PC-3 (cell line): ENCODE data around the gene TATDN3. TPM values are rescaled to one million over a fixed set of nuclear protein-coding genes. Genes with fewer than 3 reads are reported as not detected.

Experiments
- ATAC-seq: fragments of 200-7000 bp; cut with Tn5 transposase; 2 replicates; pipeline ENCODE4 v1.9.1; 2020; ENCODE audit warnings: mild to moderate bottlenecking, moderate library complexity
- BruUV-seq: library from RNA; stranded (reverse); fragments of 400-500 nt; replicated peaks from 2 replicates; lab custom pipeline; 2021; lab: Mats Ljungman, UMichigan
- CTCF ChIA-PET: fragments of 300-600 bp; sonication (Branson Sonifier 250); formaldehyde crosslinking; loops from one replicate; lab custom pipeline; 2022; ENCODE audit warnings: antibody characterized with exemption; lab: Charles Lee
- POLR2A ChIA-PET: fragments of 300-600 bp; sonication (Branson Sonifier 250); formaldehyde crosslinking; loops from one replicate; lab custom pipeline; 2022; ENCODE audit warnings: antibody characterized with exemption; ENCODE audit not compliant: unreplicated experiment; lab: Charles Lee
- DNase-seq: peaks from one replicate; pipeline ENCODE4 v3.0.0-alpha.2; 2015
- H2AFZ ChIP-seq: fragments of 300-600 bp; sonication (generic); 2 replicates; pipeline ENCODE4 v1.6.0; 2016; ENCODE audit warnings: antibody characterized with exemption, low read length
- H3F3A ChIP-seq: fragments of 300-600 bp; sonication (generic); one replicate; pipeline ENCODE4 v1.6.0; 2017; ENCODE audit warnings: antibody characterized with exemption, low read length, control low read depth, mild to moderate bottlenecking; ENCODE audit not compliant: unreplicated experiment
- H3K27ac ChIP-seq: fragments of 300-600 bp; sonication (generic); 2 replicates; pipeline ENCODE4 v1.5.1; 2016; ENCODE audit warnings: mild to moderate bottlenecking, low read length
- H3K27me3 ChIP-seq: fragments of 300-600 bp; sonication (generic); 2 replicates; pipeline ENCODE4 v1.6.1; 2016; ENCODE audit warnings: low read length, mixed read lengths
- H3K36me3 ChIP-seq: fragments of 300-600 bp; sonication (generic); 2 replicates; pipeline ENCODE4 v1.6.1; 2016; ENCODE audit warnings: low read depth, mixed run types, low read length, mixed read lengths
- H3K4me1 ChIP-seq: fragments of 300-600 bp; sonication (generic); 2 replicates; pipeline ENCODE4 v1.5.1; 2016; ENCODE audit warnings: low read length; ENCODE audit not compliant: insufficient read depth
- H3K4me2 ChIP-seq: fragments of 300-600 bp; sonication (generic); 2 replicates; pipeline ENCODE4 v1.6.0; 2016; ENCODE audit warnings: low read length
- H3K4me3 ChIP-seq: fragments of 300-600 bp; sonication (generic); 2 replicates; pipeline ENCODE4 v1.5.1; 2016; ENCODE audit warnings: mild to moderate bottlenecking, low read length, mixed read lengths
- H3K79me2 ChIP-seq: fragments of 300-600 bp; sonication (generic); 2 replicates; pipeline ENCODE4 v1.6.1; 2017; ENCODE audit warnings: low read length, mixed read lengths
- H3K9ac ChIP-seq: fragments of 300-600 bp; sonication (generic); 2 replicates; pipeline ENCODE4 v1.6.0; 2016; ENCODE audit warnings: mild to moderate bottlenecking, low read length
- H3K9me2 ChIP-seq: fragments of 300-600 bp; sonication (generic); replicated peaks from 2 replicates; pipeline ENCODE4 v1.6.1; 2016; ENCODE audit warnings: mixed run types, low read length, mixed read lengths
- H3K9me3 ChIP-seq: fragments of 300-600 bp; sonication (generic); 2 replicates; pipeline ENCODE4 v1.6.1; 2016; ENCODE audit warnings: low read length, mixed read lengths
- H4K20me1 ChIP-seq: fragments of 300-600 bp; sonication (generic); 2 replicates; pipeline ENCODE4 v1.6.1; 2016; ENCODE audit warnings: low read length, mixed read lengths
- EZH2 ChIP-seq: fragments of 300-600 bp; sonication (generic); IDR thresholded peaks from one replicate; pipeline ENCODE4 v1.6.1; 2017; ENCODE audit warnings: antibody characterized with exemption, mild to moderate bottlenecking, low read length; ENCODE audit not compliant: unreplicated experiment
- EZH2phosphoT487 ChIP-seq: fragments of 300-600 bp; sonication (generic); IDR thresholded peaks from 2 replicates; pipeline ENCODE4 v1.6.1; 2018; ENCODE audit warnings: mild to moderate bottlenecking, antibody characterized with exemption, low read length, borderline replicate concordance
- intact Hi-C: fragments of 100-400 bp; cut with micrococcal nuclease; formaldehyde crosslinking; loops from 2 replicates; pipeline ENCODE4 v1.9.0; 2023
- total RNA-seq: library from RNA; depleted of rRNA; stranded (reverse); fragments of >200 nt; gene quantifications from 2 replicates; pipeline ENCODE4 v1.2.3, GENCODE V29; 2014
- TF ChIP-seq, protein P1 (sequence below): fragments of 300-600 bp; sonication (generic); conservative IDR thresholded peaks from 2 replicates; pipeline ENCODE4 v1.5.1; 2017; ENCODE audit warnings: antibody characterized with exemption, low read depth, mild to moderate bottlenecking, low read length

Gene TATDN3
- total RNA-seq, 1 experiment from 2014 or later: 12.7 TPM

- no peak overlapping the region for H3K27ac ChIP-seq
- H3F3A ChIP-seq: no peaks in the 10 kb centered on the region
- no peaks in the 10 kb centered on the region for H3K27me3 ChIP-seq
- no peaks in the 10 kb centered on the region for H3K9me2 ChIP-seq
- intact Hi-C loops: no loop called here
- DNase-seq: no peak
- TF ChIP-seq, protein P1, sequence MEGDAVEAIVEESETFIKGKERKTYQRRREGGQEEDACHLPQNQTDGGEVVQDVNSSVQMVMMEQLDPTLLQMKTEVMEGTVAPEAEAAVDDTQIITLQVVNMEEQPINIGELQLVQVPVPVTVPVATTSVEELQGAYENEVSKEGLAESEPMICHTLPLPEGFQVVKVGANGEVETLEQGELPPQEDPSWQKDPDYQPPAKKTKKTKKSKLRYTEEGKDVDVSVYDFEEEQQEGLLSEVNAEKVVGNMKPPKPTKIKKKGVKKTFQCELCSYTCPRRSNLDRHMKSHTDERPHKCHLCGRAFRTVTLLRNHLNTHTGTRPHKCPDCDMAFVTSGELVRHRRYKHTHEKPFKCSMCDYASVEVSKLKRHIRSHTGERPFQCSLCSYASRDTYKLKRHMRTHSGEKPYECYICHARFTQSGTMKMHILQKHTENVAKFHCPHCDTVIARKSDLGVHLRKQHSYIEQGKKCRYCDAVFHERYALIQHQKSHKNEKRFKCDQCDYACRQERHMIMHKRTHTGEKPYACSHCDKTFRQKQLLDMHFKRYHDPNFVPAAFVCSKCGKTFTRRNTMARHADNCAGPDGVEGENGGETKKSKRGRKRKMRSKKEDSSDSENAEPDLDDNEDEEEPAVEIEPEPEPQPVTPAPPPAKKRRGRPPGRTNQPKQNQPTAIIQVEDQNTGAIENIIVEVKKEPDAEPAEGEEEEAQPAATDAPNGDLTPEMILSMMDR: no peak
- TF ChIP-seq EZH2: no peak
- TF ChIP-seq EZH2phosphoT487: no peak
- no peaks in the 10 kb centered on the region for H3K36me3 ChIP-seq
- H3K9ac ChIP-seq: no peak overlapping the region
- ATAC-seq: no peak; the same call in 1 of the 2 replicates
- no peak overlapping the region for H3K4me3 ChIP-seq
- H3K4me1 ChIP-seq: no peaks in the 10 kb centered on the region
- H3K79me2 ChIP-seq: peaks cover 1% of the 10 kb centered on the region; the same call in 1 of the 2 replicates
- BruUV-seq: no TSS peak
- H3K4me2 ChIP-seq: no peak overlapping the region
- 0 out of 2 replicates have a peak, but pooled peaks cover 3% of the 10 kb centered on the region for H4K20me1 ChIP-seq
- POLR2A ChIA-PET: no interaction called here
- H3K9me3 ChIP-seq: no peaks in the 10 kb centered on the region
- CTCF ChIA-PET: no interaction called here
- no peak overlapping the region for H2AFZ ChIP-seq
Measured at GRCh38 chr1:212754680-212755079, 37.0 kb upstream of the TATDN3 start.

- ChIA-PET CTCF (no interaction called here), POLR2A (no interaction called here)
- no TSS peak for BruUV-seq
- no peak overlapping the region for H3K4me3 ChIP-seq
- no peaks in the 10 kb centered on the region for H3K4me1 ChIP-seq
- H3K4me2 ChIP-seq: no peak overlapping the region
- H3K9ac ChIP-seq: no peak overlapping the region
- TF ChIP-seq, protein P1: no peak
- no peak for TF ChIP-seq EZH2
- TF ChIP-seq EZH2phosphoT487: no peak
- no peaks in the 10 kb centered on the region for H3F3A ChIP-seq
- no peak overlapping the region for H3K27ac ChIP-seq
- H3K27me3 ChIP-seq: no peaks in the 10 kb centered on the region
- DNase-seq: no peak
- peaks cover 10% of the 10 kb centered on the region for H3K79me2 ChIP-seq
- no peaks in the 10 kb centered on the region for H3K9me3 ChIP-seq
- ATAC-seq: no peak
- no peaks in the 10 kb centered on the region for H3K9me2 ChIP-seq
- intact Hi-C loops: no loop called here
- H4K20me1 ChIP-seq: peaks cover 3% of the 10 kb centered on the region; the same call in 1 of the 2 replicates
- H2AFZ ChIP-seq: no peak overlapping the region
- no peaks in the 10 kb centered on the region; the same call in 1 of the 2 replicates for H3K36me3 ChIP-seq
Measured at GRCh38 chr1:212759683-212760082, 32.0 kb upstream of the TATDN3 start.

DNA sequence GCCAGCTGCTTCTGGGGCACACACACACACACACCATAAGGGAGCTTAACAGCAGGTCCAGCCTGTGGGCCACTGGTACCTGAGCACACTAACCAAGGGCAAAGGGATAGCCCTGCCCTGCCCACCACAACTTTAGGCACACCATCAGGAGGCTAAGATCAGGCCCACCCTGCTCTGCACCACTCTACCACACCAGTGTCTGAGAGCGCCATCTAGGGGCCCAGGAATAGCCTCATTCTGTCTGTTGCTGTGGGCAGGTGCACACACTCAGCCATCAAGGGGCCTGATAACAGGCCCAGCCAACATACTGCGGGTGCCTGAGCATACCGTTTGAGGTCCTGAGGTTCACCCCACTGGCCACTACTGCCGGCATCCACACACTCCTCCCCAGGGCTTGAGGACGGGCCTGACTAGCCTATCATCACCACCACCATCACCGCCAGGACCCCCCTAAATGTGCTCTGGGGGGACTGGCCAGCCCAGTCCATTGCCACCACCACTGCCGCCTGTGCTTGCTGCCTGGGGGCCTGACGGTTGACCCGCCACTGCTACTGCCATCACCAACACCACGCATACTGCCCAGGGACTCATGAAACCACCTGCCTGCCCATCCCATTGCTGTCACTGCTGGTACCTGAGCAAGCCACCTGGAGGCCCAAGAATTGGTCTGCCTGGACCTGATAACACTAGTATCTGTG, 31.4 kb upstream of the TATDN3 start:
- CTCF ChIA-PET: no interaction called here
- H3K4me3 ChIP-seq: no peak overlapping the region

More for the DNA sequence above, 31.4 kb upstream of the TATDN3 start:
- ATAC-seq (peak; percentile 57), DNase-seq (peak; percentile 42)
- no peaks in the 10 kb centered on the region for H3K9me2 ChIP-seq
- intact Hi-C loops: no loop called here
- TF ChIP-seq, protein P1: peak; percentile 79
- TF ChIP-seq EZH2phosphoT487: no peak
- no peak overlapping the region for H3K27ac ChIP-seq
- H3K9me3 ChIP-seq: no peaks in the 10 kb centered on the region
- peaks cover 10% of the 10 kb centered on the region for H3K79me2 ChIP-seq
- BruUV-seq: no TSS peak
- POLR2A ChIA-PET: no interaction called here
- H3K9ac ChIP-seq: no peak overlapping the region
- H3K27me3 ChIP-seq: no peaks in the 10 kb centered on the region
- no peaks in the 10 kb centered on the region for H3K4me1 ChIP-seq
- H3K4me2 ChIP-seq: no peak overlapping the region
- no peaks in the 10 kb centered on the region for H3F3A ChIP-seq
- peaks cover 3% of the 10 kb centered on the region; the same call in 1 of the 2 replicates for H4K20me1 ChIP-seq
- no peak overlapping the region for H2AFZ ChIP-seq
- no peaks in the 10 kb centered on the region; the same call in 1 of the 2 replicates for H3K36me3 ChIP-seq
